Testis (tissue), 3 donors: ENCODE results near the gene MTERF2. TPM values are rescaled to one million over a fixed set of nuclear protein-coding genes. Genes with fewer than 3 reads are reported as not detected.

ENCODE experiments used
- DNase-seq: peaks from one replicate; pipeline ENCODE4 v3.0.0-alpha.2; 2019
- H3K27ac ChIP-seq, 2 donors: fragments of 200-600 bp; sonication (generic); one replicate each; pipeline ENCODE4 v1.5.1; 2019
- H3K27me3 ChIP-seq: fragments of 200-600 bp; sonication (generic); one replicate; pipeline ENCODE4 v1.5.1; 2019
- H3K36me3 ChIP-seq: fragments of 200-600 bp; sonication (generic); one replicate; pipeline ENCODE4 v1.5.1; 2017; ENCODE audit warnings: low read depth; ENCODE audit errors: missing control alignments
- H3K4me1 ChIP-seq: fragments of 200-600 bp; sonication (generic); one replicate; pipeline ENCODE4 v1.5.1; 2019
- H3K4me3 ChIP-seq, 2 donors: fragments of 200-600 bp; sonication (generic); one replicate each; pipeline ENCODE4 v1.5.1; 2017 to 2019
- H3K9me3 ChIP-seq: fragments of 200-600 bp; sonication (generic); one replicate; pipeline ENCODE4 v1.5.1; 2017
- CTCF ChIP-seq, 3 experiments: fragments of 450-650 bp in 2 of 3; fragments of 200-600 bp in 1 of 3; sonication (generic) in 1 of 3; IDR thresholded peaks; one replicate each; pipeline ENCODE4 v1.5.1; 2016 to 2019; ENCODE audit warnings: antibody characterized with exemption in 3 of 3, mild to moderate bottlenecking in 2 of 3, moderate library complexity in 1 of 3
- POLR2A ChIP-seq: fragments of 450-650 bp; IDR thresholded peaks from one replicate; pipeline ENCODE4 v1.6.1; 2017; ENCODE audit warnings: antibody characterized with exemption, mild to moderate bottlenecking, moderate library complexity
- WGBS, 2 donors: methylation state at CpG; one replicate each; pipeline ENCODE4 v1.1.5; 2018; 5-methylcytosine and 5-hydroxymethylcytosine counted together
- intact Hi-C: fragments of 100-400 bp; cut with DNase I; formaldehyde crosslinking; loops from one replicate; pipeline ENCODE4 v1.15.1; 2023; ENCODE audit warnings: low total_unique reads
- polyA plus RNA-seq: library from polyadenylated mRNA; stranded (reverse); fragments of 350-450 nt; fragmentation: Illumina TruSeq; extraction: RNeasy Lipid Tissue Mini Kit (QIAGEN cat#74804); gene quantifications from one replicate; pipeline ENCODE4 v1.2.3, GENCODE V29; 2014; ENCODE audit warnings: low read depth, low replicate concordance; ENCODE audit not compliant: insufficient read depth
- total RNA-seq, 2 donors: library from RNA; depleted of rRNA; stranded (reverse); fragments of >200 nt; gene quantifications; one replicate each; pipeline ENCODE4 v1.2.3, GENCODE V29; 2016

Gene MTERF2
- total and polyA plus RNA-seq, 3 donors from 2014 or later = 19.5 to 25.2 (median 22.7) TPM

GRCh38 chr12:106950591-106950990 lies 36.4 kb downstream of the MTERF2 start:
- Histone ChIP-seq H3K4me1 (peaks cover 4% of the 10 kb centered on the region), H3K27me3 (no peaks in the 10 kb centered on the region), H3K27ac (no peak overlapping the region), H3K4me3 (no peak overlapping the region), H3K9me3 (no peaks in the 10 kb centered on the region), H3K36me3 (no peaks in the 10 kb centered on the region)
- intact Hi-C loops = no loop called here
- TF ChIP-seq POLR2A = no peak
- TF ChIP-seq CTCF (IDR thresholded peaks at IDR 0.05) = no peak
- WGBS, 2 donors = 89 to 95% methylated on average over 5 of the region's 5 CpGs
- no peak for DNase-seq

- intact Hi-C loops = no loop called here
- DNase-seq = no peak
Measured at GRCh38 chr12:106947461-106947860, 39.5 kb downstream of the MTERF2 start.

GRCh38 chr12:106945261-106945851 lies 41.6 kb downstream of the MTERF2 start:
- intact Hi-C loops = no loop called here
- no peaks in the 10 kb centered on the region for H3K4me1 ChIP-seq
- no peak for DNase-seq
- no peak overlapping the region for H3K27ac ChIP-seq
- no peaks in the 10 kb centered on the region for H3K9me3 ChIP-seq
- no peaks in the 10 kb centered on the region for H3K36me3 ChIP-seq
- no peaks in the 10 kb centered on the region for H3K27me3 ChIP-seq
- 25 to 30% methylated on average over 1 of the region's 1 CpG for WGBS, 2 donors
- no peak for TF ChIP-seq CTCF (IDR thresholded peaks at IDR 0.05)
- TF ChIP-seq POLR2A = no peak
- no peak overlapping the region for H3K4me3 ChIP-seq

More at GRCh38 chr12:106947461-106947860, 39.5 kb downstream of the MTERF2 start:
- Histone ChIP-seq H3K27me3 (no peaks in the 10 kb centered on the region), H3K27ac (no peak overlapping the region), H3K9me3 (no peaks in the 10 kb centered on the region), H3K4me1 (no peaks in the 10 kb centered on the region), H3K4me3 (no peak overlapping the region), H3K36me3 (no peaks in the 10 kb centered on the region)
- no peak for TF ChIP-seq POLR2A
- TF ChIP-seq CTCF (IDR thresholded peaks at IDR 0.05) = no peak

GRCh38 chr12:106942775-106943174 lies 44.2 kb downstream of the MTERF2 start:
- Histone ChIP-seq H3K4me1 (no peaks in the 10 kb centered on the region), H3K27me3 (no peaks in the 10 kb centered on the region), H3K9me3 (no peaks in the 10 kb centered on the region), H3K4me3 (no peak overlapping the region), H3K36me3 (no peaks in the 10 kb centered on the region), H3K27ac (no peak overlapping the region)
- intact Hi-C loops = no loop called here
- 90% methylated on average over 2 of the region's 2 CpGs for WGBS, 2 donors
- TF ChIP-seq POLR2A (no peak), CTCF (IDR thresholded peaks at IDR 0.05) (no peak)
- no peak for DNase-seq

- DNase-seq = no peak
- H3K9me3 ChIP-seq = no peaks in the 10 kb centered on the region
Measured at GRCh38 chr12:106941481-106942156, 45.3 kb downstream of the MTERF2 start.

More at GRCh38 chr12:106941481-106942156, 45.3 kb downstream of the MTERF2 start:
- Histone ChIP-seq H3K4me1 (no peaks in the 10 kb centered on the region), H3K4me3 (no peak overlapping the region), H3K36me3 (no peaks in the 10 kb centered on the region), H3K27me3 (no peaks in the 10 kb centered on the region), H3K27ac (no peak overlapping the region)
- WGBS, 2 donors = 58 to 67% methylated on average over 6 of the region's 6 CpGs
- TF ChIP-seq CTCF (IDR thresholded peaks at IDR 0.05) (no peak), POLR2A (no peak)
- intact Hi-C loops = no loop called here
